ENCODE results near the gene TXLNA.

The TXLNA gene

GRCh38 chr1:32247452-32247851, 68.0 kb downstream of the TXLNA start:
- no peak for DNase-seq (ENCODE audit: low read depth, low spot score)

Measured in smooth muscle cell of the brain vasculature (primary cell).